Erythroblast (primary cell): ENCODE data around the gene ZNF778.

Experiments
- GATA1 ChIP-seq: IDR thresholded peaks from 2 replicates; pipeline ENCODE4 v1.6.1; 2011; ENCODE audit warnings: low read depth, mild to moderate bottlenecking, control low read depth, low read length, moderate library complexity
- POLR2A ChIP-seq: IDR thresholded peaks from 2 replicates; pipeline ENCODE4 v1.6.1; 2011; ENCODE audit warnings: mild to moderate bottlenecking, low read length

GRCh38 chr16:89237733-89238132 is 20.2 kb downstream of the ZNF778 start:
- no peak for TF ChIP-seq POLR2A
- no peak for TF ChIP-seq GATA1
